ENCODE measurements around the gene NEGR1.

- TF ChIP-seq CTCF (IDR thresholded peaks at IDR 0.05) (no peak), POLR2AphosphoS5 (IDR thresholded peaks at IDR 0.05) (no peak)
Measured at GRCh38 chr1:72000809-72001208, 281.5 kb downstream of the NEGR1 start.

All from stomach (tissue), 4 donors.